ENCODE results near the gene THY1.

THY1 gene

DNA sequence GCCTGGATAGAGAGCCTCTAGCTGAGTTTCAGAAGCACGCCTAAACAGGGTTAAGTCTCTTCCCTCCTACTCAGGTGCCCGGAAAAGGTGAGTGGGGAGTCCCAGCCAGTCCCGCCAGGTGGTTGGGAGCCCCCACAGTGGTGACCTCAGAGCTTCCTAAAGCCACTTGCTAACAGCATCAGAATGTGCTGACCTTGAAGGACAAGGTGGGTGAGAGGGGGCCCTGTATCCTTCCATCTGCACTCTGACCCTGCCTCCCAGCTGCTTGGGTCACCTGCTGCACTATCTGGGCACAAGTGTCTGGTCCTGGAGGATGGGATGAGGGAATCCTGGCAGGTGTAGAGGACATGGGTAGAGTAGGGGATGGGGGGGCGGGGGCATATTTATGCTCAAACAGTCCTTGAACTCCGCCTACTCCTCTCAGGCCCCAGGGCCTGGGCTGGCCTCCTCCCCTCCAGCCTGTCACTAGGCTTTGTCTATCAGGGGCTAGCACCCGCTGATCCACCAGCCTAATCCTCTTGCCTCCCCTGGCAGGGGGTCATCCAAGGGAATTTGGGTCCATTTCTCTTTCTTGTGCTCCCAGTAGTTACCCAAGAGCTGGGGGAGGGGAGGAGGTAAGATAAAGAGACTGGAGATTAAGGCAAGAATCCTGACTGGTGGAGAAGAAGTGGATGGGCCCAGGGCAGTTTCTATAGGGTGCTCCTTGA lies 44.9 kb downstream of the THY1 start:
- H3K4me3 ChIP-seq (ENCODE audit: low read depth, low read length): peak overlapping the region; percentile 28
- H3K27me3 ChIP-seq (ENCODE audit: control insufficient read depth, insufficient read depth, low read length): peaks cover 26% of the 10 kb centered on the region
- H3K9me3 ChIP-seq (ENCODE audit: control insufficient read depth, insufficient read depth, low read length): no peaks in the 10 kb centered on the region
- no peaks in the 10 kb centered on the region for H3K36me3 ChIP-seq (ENCODE audit: control insufficient read depth, insufficient read depth, low read length)
- no peak overlapping the region for H3K9ac ChIP-seq (ENCODE audit: low read depth, low read length)
- peaks cover 35% of the 10 kb centered on the region for H3K4me1 ChIP-seq (ENCODE audit: control insufficient read depth, insufficient read depth, low read length)

DNA sequence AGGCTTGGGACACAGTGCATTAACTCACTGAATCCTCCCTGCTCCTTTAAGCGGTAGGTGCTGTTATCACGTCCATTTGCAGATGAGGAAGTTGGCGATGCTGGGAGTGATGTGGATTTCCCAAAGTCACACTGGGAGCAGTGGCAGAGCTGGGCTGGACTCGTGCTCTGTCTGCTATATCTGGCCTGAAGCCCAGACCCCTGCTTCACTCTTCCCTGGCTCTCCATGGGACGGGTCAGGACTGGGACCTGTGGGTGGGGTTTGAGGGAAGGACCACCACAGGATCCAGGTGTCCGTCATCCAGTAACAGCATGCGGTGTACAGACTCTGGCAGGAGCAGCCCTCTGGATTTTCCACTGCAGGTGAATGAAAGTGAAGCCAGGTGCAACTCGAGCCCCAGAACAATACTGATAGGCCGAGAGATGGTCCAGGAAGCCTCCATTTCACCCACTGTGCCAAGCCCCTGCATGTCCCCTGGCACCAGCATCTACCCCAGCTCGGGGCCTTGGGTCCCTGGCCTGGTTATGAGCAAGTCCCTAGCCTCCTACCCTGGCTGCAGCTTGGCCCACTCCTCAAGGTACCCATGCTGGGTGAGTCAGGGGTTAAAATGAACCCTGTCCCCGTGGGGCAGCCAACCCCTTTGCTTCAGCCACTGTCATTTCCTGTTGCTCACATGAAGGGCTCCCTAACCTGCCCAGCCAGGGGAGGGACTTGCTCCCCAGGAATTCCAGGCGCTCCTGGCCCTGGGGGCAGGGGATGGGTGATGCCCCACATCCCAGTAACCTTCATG lies 45.7 kb downstream of the THY1 start:
- no peaks in the 10 kb centered on the region for H3K36me3 ChIP-seq (ENCODE audit: control insufficient read depth, insufficient read depth, low read length)
- no peak overlapping the region for H3K4me3 ChIP-seq (ENCODE audit: low read depth, low read length)
- H3K4me1 ChIP-seq (ENCODE audit: control insufficient read depth, insufficient read depth, low read length): peaks cover 35% of the 10 kb centered on the region
- H3K27me3 ChIP-seq (ENCODE audit: control insufficient read depth, insufficient read depth, low read length): peaks cover 22% of the 10 kb centered on the region
- no peak overlapping the region for H3K9ac ChIP-seq (ENCODE audit: low read depth, low read length)
- H3K9me3 ChIP-seq (ENCODE audit: control insufficient read depth, insufficient read depth, low read length): no peaks in the 10 kb centered on the region

DNA sequence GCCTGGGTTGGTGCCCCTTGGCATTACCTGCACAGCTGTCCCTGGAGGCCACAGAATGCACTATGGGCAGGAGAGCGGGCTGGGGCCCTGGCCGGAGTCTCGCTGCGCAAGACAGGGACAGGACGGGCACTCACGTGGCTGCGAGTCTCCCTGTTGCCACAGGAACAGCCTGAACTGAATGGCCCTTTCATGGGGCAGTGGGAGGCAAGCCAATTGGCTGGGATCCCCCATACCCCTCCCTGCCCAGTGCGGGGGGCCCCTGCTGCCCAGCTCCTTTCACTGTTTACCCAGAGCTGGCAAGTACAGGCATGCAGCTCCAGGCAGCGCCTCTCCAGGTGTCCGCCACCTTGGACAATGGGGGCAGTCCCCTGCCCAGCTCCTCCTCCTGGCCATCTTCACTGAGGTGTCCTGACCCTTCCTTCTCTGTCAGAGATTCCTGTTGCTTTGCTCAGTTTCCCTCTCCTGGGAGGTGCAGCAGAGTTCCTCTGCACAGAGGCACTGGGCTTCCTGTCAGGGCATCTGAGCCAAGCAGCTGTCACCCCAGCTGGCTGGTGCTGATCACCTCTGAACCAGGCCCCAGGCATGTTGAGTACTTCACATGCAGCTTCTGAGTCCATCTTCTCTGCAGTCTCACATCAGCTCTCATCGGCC lies 46.6 kb downstream of the THY1 start:
- Histone ChIP-seq H3K27me3 (ENCODE audit: control insufficient read depth, insufficient read depth, low read length) (peaks cover 18% of the 10 kb centered on the region), H3K36me3 (ENCODE audit: control insufficient read depth, insufficient read depth, low read length) (no peaks in the 10 kb centered on the region), H3K4me3 (ENCODE audit: low read depth, low read length) (no peak overlapping the region), H3K9me3 (ENCODE audit: control insufficient read depth, insufficient read depth, low read length) (no peaks in the 10 kb centered on the region), H3K9ac (ENCODE audit: low read depth, low read length) (no peak overlapping the region), H3K4me1 (ENCODE audit: control insufficient read depth, insufficient read depth, low read length) (peaks cover 35% of the 10 kb centered on the region)

GRCh38 chr11:119375337-119376196 lies 47.4 kb downstream of the THY1 start:
- no peaks in the 10 kb centered on the region for H3K9me3 ChIP-seq (ENCODE audit: control insufficient read depth, insufficient read depth, low read length)
- no peak overlapping the region for H3K4me3 ChIP-seq (ENCODE audit: low read depth, low read length)
- H3K36me3 ChIP-seq (ENCODE audit: control insufficient read depth, insufficient read depth, low read length): no peaks in the 10 kb centered on the region
- no peak overlapping the region for H3K9ac ChIP-seq (ENCODE audit: low read depth, low read length)
- H3K4me1 ChIP-seq (ENCODE audit: control insufficient read depth, insufficient read depth, low read length): peaks cover 32% of the 10 kb centered on the region
- peaks cover 11% of the 10 kb centered on the region for H3K27me3 ChIP-seq (ENCODE audit: control insufficient read depth, insufficient read depth, low read length)

- Histone ChIP-seq H3K4me3 (ENCODE audit: low read depth, low read length) (peak overlapping the region; percentile 2), H3K36me3 (ENCODE audit: control insufficient read depth, insufficient read depth, low read length) (no peaks in the 10 kb centered on the region), H3K9me3 (ENCODE audit: control insufficient read depth, insufficient read depth, low read length) (no peaks in the 10 kb centered on the region), H3K9ac (ENCODE audit: low read depth, low read length) (no peak overlapping the region), H3K4me1 (ENCODE audit: control insufficient read depth, insufficient read depth, low read length) (peaks cover 30% of the 10 kb centered on the region), H3K27me3 (ENCODE audit: control insufficient read depth, insufficient read depth, low read length) (peaks cover 5% of the 10 kb centered on the region)
Measured at GRCh38 chr11:119374632-119375336, 48.2 kb downstream of the THY1 start.

DNA sequence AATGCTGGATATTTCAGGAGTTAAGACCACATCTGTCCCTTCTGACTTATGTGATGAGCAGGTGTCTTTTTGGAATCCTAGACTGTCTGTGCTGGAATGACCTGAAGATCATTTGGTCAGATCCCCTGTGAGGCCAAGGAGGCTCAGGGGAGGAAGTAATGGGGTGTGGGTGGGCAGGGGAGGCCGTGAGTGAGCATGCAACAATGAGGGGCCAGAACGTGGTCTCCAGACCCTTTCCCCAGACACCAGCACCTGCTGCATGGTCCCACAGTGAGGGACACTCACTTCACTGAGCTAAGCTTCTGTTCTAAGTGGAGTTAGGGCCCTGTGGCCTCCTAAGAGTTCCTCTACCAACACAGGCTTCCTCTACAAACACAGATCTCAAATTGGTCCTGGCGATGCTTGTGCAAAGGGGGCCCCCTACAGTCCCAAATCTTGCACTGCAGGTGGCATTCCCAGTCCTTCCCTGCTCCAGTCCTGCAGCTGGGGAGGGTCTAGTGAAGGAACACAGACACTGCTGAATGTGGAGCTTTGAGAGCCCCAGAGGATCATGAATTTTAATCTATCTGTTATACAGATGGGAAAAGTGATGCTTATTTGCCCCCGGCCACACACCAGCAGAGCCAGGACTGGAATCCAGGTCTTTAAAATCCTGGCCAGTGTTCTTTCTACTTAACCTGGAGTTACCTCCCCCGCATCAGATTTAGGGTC lies 48.9 kb downstream of the THY1 start:
- H3K36me3 ChIP-seq (ENCODE audit: control insufficient read depth, insufficient read depth, low read length): no peaks in the 10 kb centered on the region
- H3K27me3 ChIP-seq (ENCODE audit: control insufficient read depth, insufficient read depth, low read length): no peaks in the 10 kb centered on the region
- no peak overlapping the region for H3K4me3 ChIP-seq (ENCODE audit: low read depth, low read length)
- no peaks in the 10 kb centered on the region for H3K9me3 ChIP-seq (ENCODE audit: control insufficient read depth, insufficient read depth, low read length)
- H3K9ac ChIP-seq (ENCODE audit: low read depth, low read length): no peak overlapping the region
- H3K4me1 ChIP-seq (ENCODE audit: control insufficient read depth, insufficient read depth, low read length): peaks cover 25% of the 10 kb centered on the region

DNA sequence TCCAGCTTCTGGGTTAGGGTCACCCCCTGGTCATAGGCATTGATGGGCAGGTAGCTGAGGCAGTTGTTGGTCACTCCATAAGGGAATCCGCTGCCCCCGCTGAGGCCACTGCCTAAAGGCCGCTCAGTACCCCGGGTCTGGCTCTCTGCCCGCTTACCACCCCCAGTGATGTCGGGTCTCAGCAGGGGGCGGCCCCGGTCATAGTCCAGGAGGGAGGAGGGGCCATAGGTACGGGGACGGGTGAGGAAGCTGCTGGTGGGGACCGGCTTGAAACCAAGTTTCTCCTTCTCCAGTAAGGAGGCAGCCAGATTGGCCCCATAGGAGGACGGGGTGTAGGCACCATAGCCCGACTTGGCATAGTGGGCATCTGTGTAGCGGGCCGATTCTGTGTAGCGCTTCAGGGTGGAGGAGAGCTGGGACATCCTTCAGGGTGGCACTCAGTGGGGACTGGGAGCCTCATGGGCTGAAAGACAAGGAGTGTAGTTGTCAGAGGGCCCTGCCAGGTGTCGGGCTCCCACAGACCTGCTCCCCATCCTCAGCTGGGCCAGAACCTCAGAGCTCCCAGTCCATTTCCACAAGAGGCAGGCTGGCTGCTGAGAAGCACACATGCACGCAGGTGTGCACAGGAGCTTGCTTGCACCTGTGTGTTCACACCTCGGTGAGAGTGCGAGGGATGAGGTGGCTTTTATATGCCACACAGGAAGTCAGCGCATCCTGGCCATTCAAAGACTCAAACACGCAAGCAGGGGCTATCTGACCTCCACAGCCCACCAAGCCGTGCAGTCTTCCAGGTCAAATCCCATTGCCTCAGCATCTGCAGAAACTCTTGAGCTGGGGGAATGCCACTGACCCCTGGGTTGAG lies 49.7 kb downstream of the THY1 start:
- Histone ChIP-seq H3K27me3 (ENCODE audit: control insufficient read depth, insufficient read depth, low read length) (no peaks in the 10 kb centered on the region), H3K9ac (ENCODE audit: low read depth, low read length) (no peak overlapping the region), H3K36me3 (ENCODE audit: control insufficient read depth, insufficient read depth, low read length) (no peaks in the 10 kb centered on the region), H3K4me3 (ENCODE audit: low read depth, low read length) (no peak overlapping the region), H3K4me1 (ENCODE audit: control insufficient read depth, insufficient read depth, low read length) (peaks cover 17% of the 10 kb centered on the region), H3K9me3 (ENCODE audit: control insufficient read depth, insufficient read depth, low read length) (no peaks in the 10 kb centered on the region)

GRCh38 chr11:119372260-119373058 lies 50.5 kb downstream of the THY1 start:
- Histone ChIP-seq H3K36me3 (ENCODE audit: control insufficient read depth, insufficient read depth, low read length) (no peaks in the 10 kb centered on the region), H3K9me3 (ENCODE audit: control insufficient read depth, insufficient read depth, low read length) (no peaks in the 10 kb centered on the region), H3K9ac (ENCODE audit: low read depth, low read length) (no peak overlapping the region), H3K27me3 (ENCODE audit: control insufficient read depth, insufficient read depth, low read length) (peaks cover 2% of the 10 kb centered on the region), H3K4me3 (ENCODE audit: low read depth, low read length) (no peak overlapping the region), H3K4me1 (ENCODE audit: control insufficient read depth, insufficient read depth, low read length) (peaks cover 13% of the 10 kb centered on the region)

DNA sequence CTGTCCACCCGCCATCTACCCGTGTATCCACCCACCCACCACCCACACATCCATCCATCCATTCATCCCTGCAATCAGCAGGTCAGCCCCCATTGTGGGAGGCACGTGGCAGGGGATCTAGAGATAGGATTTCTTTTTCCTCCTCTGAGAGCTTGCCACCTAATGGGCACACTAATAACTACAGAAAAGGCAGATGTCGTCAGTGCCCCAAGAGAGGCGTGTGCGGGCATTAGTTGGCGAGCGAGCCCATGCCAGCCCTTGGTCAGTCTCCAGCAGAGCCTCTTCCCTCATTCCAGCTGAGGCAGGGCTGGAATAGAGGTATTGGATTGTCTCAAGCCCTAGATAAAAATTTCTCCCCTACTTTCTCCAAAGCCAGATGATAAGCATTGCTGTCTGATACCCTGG lies 51.2 kb downstream of the THY1 start:
- no peaks in the 10 kb centered on the region for H3K36me3 ChIP-seq (ENCODE audit: control insufficient read depth, insufficient read depth, low read length)
- no peak overlapping the region for H3K9ac ChIP-seq (ENCODE audit: low read depth, low read length)
- no peak overlapping the region for H3K4me3 ChIP-seq (ENCODE audit: low read depth, low read length)
- peaks cover 3% of the 10 kb centered on the region for H3K27me3 ChIP-seq (ENCODE audit: control insufficient read depth, insufficient read depth, low read length)
- no peaks in the 10 kb centered on the region for H3K9me3 ChIP-seq (ENCODE audit: control insufficient read depth, insufficient read depth, low read length)
- peaks cover 13% of the 10 kb centered on the region for H3K4me1 ChIP-seq (ENCODE audit: control insufficient read depth, insufficient read depth, low read length)
